ENCODE results near the gene ABCA3.

ABCA3 gene

DNA sequence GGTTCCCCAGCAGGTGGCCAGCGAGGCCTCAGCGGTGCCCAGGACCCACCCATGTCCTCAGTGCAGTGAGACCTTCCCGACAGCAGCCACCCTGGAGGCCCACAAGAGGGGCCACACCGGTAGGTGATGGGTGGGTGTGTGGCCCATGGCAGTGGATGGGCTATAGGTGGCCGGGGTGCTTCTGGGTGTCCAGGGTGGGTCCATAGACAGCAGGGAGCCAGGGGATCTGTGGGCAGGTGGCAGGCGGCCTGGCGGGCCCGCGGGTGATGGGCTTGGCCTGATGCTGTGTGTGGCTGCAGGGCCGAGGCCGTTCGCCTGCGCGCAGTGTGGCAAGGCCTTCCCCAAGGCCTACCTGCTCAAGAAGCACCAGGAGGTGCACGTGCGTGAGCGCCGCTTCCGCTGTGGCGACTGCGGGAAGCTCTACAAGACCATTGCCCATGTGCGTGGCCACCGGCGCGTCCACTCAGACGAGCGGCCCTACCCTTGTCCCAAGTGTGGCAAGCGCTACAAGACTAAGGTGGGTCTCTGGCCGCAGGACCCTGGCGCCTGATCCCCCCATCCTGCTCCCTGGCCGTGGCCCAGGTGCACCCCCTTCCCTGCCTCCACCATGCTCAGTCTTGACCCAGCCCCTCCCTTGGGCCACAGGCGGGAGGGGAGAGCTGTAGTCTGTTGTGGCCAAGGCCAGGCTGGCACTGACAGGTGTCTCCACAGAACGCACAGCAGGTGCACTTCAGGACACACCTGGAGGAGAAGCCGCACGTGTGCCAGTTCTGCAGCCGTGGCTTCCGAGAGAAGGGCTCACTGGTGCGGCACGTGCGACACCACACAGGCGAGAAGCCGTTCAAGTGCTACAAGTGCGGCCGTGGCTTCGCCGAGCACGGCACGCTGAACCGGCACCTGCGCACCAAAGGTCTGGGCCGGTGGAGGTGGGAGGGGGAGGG, 106.4 kb downstream of the ABCA3 start:
- DNase-seq, result no peak

DNA sequence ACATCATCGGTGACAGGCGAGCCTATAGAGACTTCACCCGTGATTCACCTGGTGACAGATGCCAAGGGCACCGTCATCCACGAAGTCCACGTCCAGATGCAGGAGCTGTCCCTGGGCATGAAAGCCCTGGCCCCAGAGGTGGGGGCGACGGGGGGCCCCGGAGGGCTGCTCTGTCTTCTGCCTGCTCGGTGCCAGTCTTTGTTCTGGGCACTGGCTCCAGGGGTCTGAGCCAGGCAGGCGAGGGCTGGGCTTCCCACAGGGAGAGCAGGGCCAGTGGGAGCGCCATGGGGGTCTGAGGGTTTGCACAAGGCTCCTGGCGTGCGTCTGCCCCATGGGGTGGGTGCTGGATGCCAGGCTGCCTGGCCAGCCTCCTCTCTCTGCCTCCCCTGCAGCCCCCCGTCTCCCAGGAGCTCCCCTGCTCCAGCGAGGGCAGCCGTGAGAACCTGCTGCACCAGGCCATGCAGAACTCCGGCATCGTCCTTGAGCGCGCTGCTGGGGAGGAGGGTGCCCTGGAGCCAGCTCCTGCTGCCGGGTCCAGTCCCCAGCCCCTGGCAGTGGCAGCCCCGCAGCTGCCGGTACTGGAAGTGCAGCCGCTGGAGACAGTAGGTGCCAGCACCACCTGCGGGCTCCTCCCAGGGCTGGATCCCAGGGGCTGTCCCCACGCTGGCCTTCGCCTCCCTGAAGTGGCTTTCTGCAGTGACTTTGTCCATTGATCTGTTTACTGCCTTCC, 107.3 kb downstream of the ABCA3 start:
- DNase-seq, result no peak

DNA sequence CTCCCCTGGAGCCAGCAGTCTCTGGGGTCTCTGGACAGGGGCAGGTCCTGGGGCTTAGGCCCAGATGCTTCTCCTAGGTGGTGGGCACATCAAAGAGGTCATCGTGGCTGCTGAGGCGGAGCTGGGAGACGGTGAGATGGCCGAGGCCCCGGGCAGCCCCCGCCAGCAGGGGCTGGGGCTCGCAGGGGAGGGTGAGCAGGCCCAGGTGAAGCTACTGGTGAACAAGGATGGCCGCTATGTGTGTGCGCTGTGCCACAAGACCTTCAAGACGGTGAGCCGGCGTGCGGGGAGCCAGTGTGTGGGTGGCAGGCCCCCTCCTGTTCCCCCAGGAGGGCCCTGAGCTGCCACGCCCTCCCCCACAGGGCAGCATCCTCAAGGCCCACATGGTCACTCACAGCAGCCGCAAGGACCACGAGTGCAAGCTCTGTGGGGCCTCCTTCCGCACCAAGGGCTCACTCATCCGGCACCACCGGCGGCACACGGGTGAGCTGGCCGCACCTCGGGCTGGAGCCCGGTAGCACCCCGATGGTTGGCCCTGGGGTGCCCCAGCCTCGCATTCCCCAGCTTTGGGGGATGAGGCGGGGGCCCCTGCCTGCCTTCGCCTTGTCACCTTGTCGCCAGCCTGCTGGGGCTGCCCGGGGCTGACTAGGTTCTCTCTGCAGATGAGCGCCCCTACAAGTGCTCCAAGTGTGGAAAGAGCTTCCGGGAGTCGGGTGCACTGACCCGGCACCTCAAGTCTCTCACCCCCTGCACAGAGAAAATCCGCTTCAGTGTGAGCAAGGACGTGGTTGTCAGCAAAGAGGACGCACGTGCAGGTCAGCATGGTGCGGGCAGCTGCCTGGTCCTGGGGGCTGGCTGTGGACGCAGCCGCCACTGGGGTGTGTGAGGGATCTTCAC, 108.2 kb downstream of the ABCA3 start:
- no peak for DNase-seq

DNA sequence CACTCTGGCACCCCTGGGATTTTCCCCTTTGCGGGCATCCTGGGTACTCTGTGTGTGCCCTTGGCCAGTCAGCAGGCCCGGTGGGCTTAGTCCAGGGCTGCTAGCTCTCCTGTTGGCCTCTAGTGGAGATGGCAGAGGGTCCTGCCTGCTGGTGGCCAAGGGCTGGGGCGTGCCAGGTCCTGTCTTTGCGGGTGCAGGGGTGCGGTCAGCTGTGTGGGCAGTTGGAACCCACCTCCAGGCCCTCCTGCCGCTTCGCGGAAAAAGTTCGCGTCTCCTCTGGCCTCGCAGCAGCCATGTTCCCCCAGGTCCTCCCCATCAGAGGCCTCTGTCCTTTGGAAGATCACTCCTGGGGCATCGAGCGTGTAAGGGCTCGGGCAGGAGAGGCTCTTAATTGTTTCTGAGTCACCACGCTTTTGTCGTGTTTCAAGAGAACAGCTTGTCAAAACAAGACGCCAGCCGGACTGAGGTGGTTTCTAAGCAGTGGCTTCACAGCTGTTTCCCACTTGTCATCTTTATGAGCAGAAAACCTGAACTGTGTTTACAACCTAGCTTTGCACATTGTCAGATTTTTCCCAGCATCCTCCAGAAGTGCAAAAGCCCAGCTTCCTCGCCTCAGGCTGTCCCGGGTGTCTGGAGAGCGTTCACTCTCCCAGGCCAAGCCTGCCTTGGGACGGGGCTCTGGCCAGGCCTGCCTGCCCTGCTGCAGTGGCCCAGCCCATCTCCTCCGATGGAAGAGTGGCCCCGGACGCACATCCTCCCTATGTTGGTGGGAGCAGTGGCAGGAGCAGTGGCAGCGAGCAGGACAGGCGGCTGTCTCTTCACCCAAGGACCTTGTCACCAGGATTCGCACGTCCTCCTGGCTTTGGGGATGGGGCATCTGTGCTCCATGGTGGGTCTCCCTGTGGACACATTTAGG, 109.3 kb downstream of the ABCA3 start:
- no peak for DNase-seq

DNA sequence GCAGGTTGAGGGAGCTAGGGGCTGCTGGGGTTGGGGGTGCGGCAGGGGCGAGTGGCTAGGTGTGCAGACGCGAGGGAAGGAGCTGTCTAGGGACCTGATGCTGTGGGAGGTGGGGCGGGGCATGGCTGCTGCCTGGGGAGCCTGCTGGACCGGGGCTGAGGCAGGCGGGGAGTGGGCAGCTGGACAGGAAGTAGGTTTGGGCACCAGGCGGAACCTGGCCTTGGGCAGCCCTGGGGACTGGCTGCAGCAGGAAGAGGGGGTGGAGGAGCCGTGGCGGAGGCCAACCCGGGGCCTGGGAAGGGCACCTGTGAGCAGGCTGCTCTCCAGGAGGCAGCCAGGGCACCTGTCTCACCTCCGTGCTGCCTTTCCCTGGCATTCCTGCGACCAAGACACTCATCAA, 110.2 kb downstream of the ABCA3 start:
- DNase-seq, result peak in 1 of 2 donors; percentile 57

DNA sequence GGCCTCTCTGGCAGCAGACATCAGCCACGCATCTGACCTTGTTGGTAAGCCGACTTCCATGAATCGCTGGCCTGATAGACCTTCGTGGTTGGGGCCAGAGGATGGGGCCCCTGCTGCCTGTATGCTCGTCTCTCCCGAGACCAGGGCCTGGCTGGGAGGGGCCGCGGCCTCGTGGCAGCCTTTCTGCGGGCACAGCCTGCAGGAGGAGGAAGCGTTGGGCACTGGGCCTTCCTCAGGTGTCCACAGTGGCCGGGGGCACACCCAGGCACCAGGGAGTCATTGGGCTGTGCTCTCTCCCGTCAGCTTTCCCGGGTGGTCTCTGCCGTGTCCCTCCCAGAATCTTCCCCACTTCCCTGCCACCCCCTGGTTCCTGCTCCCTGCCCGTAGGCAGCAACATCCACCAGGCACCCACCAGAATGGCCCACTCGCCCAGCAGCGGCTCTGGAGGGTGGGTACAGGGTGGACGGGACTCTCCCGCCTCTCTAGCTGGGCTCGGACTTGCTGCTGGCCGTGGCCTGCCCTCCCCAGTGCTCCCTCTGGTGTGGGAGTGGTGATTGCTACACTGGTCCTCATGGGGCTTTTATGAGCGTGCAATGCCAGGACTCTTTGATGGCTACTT, 110.8 kb downstream of the ABCA3 start:
- peak in 1 of 2 donors; percentile 14 for DNase-seq

DNA sequence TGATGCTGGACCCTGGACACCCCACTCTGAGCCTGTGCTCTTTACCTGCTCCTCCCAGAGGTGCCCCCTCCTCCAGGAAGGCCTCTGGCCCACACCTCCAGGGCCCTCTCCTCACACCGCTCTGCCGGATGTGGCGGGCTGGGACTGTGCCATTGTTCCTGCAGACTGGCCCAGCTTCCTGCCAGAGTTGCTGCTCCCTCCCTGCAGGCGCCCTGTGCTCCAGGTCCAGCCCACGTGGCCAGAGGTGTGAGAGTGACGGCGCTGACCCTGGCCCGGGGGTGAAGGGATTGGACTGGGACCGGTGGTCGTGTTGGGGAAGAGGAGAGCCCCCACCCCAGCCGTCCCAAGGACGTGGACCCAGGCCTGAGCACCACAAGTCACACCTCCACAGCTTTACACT, 111.4 kb downstream of the ABCA3 start:
- DNase-seq, result no peak

DNA sequence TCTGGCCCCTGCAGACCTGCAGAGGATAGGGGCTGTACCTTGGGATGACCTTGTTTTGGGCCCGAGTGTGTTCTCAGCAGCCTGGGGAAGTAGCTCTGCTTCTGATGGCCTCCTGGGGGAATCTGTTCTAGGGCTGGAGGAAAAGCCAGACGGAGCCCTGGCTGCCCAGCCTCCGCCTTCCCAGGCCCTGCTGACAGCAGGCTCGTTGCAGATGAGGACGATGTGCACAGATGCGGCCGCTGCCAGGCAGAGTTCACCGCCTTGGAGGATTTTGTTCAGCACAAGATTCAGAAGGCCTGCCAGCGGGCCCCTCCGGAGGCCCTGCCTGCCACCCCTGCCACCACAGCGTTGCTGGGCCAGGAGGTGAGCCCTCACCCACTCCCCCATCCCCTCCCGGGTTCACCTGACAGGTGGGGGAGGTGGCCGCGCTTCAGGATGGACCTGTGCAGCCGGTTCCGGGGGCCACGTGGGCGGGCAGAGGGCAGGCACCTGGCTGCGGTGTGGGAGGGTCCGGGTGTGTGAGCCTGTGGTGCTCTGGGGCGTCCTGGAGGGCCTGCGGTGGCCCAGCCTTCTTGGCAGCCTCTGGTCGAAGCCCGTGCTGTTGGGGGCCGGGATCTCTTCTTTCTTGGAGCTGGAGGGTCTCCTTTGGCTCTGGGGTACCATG, 112.2 kb downstream of the ABCA3 start:
- no peak for DNase-seq

DNA sequence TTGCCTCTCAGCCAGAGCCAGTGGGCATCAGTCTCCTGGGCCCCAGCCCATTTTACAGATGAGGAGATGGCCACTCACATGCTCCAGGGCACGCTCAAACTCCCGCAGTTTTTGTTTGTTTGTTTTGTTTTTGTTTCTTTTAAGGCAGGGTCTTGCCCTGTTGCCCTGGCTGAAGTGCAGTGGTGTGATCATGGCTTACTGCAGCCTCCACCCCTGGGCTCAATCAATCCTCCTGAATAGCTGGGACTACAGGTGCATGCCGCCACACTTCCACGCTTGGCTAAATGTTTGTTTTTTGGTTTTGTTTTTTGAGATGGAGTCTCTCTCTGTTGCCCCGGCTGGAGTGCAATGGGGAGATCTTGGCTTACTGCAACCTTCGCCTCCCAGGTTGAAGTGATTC, 113.6 kb downstream of the ABCA3 start:
- DNase-seq, result no peak

DNA sequence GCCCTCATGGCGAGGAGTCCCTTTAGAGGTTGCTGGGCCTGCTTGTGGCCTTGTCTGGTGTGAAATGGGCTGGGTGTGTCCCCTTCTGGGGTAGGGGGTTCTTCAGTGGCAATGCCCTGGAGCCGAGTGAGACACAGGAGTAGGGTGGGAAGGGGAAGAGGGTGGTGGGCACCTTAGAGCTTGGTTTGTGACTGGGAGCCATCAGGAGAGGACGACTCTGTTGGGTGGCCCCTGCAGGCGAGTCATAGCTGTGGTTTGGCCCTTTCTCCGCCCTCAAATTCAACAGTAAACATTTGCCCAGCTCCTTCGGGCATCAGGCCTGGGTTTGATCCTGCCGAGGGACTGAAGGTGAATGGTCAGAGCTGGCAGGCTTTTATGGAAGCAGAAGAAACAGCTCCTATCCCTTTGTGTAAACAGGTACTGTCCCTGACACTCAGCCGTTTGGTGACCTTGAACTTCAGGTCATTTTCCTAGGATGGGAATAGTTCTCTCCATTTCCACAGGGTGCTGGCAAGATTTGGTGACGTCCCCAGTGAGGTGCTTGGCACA, 114.2 kb downstream of the ABCA3 start:
- no peak for DNase-seq
